GM19099 (cell line): ENCODE measurements around the gene MLN.

Source experiments
- POLR2A ChIP-seq: IDR thresholded peaks from 3 replicates; pipeline ENCODE4 v1.6.1; 2011; ENCODE audit warnings: low read depth; ENCODE audit not compliant: insufficient read length; ENCODE audit errors: extremely low read depth

Gene MLN

GRCh38 chr6:33839399-33840047 is 35.7 kb upstream of the MLN start:
- TF ChIP-seq POLR2A = no peak

- no peak for TF ChIP-seq POLR2A
Observed at GRCh38 chr6:33838983-33839382, 35.2 kb upstream of the MLN start.

DNA sequence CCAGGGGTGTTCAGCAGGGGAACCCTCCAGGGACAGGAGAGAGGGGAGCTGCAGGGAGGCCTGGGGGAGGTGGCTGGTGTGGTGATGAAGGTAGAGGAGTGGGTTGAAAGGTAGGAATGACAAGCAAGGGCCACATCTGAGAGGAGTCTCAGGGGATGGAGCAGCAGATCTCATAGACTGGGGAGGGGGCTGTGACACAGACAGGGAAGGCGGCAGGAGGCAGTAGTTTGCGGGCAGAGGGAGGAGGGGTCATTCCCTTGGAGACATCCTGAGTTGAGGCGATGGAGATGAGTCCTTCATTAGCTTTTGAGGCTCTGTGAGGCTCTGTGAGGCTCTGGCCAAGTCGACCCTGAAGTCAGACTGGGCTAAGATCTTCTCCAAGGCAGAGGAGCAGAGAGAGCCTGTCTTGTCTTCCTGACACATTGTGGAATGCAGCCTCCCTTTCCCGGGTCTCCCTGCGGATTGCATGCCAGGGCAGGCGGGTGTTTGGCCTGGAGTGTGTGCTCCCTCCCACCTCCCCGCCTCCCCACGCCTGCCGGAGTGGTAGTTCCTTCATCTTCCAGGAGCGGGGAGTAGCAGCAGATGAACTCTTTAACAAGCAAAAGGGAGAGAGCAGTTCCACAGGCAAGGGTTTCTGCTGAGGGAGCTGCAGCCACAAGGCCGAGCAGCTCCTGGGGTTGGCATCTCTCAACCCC is 34.3 kb upstream of the MLN start:
- TF ChIP-seq POLR2A = no peak

DNA sequence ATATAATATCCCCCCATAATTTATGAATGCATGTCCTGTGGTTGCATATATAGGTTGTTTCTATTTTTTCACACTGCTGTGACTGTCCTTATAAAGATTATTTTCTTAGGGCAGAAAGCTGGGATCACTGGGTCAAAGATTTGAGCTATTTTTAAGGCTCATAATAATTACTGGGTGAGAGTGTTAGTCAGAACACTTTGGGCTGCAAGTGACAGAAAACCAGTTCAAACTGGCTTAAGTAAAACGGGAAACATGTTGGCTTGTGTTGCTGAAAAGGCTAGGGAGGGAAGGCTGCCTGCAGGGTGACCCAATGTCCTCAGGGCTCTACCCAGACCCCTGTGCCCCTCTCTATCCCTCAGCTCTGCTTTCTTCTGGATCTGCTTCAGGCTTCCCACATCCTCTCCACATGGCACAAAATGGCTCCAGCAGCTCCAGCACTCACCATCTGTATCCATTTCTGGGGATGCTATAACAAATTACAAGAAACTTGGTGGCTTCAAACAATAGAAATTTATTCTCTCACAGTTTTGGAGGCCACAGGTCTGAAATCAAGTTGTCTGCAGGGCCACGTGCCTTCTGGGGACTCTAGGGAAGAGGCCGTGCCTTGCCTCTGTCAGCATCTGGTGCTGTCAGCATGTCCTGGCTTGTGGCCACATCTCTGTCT is 33.1 kb upstream of the MLN start:
- TF ChIP-seq POLR2A = no peak

DNA sequence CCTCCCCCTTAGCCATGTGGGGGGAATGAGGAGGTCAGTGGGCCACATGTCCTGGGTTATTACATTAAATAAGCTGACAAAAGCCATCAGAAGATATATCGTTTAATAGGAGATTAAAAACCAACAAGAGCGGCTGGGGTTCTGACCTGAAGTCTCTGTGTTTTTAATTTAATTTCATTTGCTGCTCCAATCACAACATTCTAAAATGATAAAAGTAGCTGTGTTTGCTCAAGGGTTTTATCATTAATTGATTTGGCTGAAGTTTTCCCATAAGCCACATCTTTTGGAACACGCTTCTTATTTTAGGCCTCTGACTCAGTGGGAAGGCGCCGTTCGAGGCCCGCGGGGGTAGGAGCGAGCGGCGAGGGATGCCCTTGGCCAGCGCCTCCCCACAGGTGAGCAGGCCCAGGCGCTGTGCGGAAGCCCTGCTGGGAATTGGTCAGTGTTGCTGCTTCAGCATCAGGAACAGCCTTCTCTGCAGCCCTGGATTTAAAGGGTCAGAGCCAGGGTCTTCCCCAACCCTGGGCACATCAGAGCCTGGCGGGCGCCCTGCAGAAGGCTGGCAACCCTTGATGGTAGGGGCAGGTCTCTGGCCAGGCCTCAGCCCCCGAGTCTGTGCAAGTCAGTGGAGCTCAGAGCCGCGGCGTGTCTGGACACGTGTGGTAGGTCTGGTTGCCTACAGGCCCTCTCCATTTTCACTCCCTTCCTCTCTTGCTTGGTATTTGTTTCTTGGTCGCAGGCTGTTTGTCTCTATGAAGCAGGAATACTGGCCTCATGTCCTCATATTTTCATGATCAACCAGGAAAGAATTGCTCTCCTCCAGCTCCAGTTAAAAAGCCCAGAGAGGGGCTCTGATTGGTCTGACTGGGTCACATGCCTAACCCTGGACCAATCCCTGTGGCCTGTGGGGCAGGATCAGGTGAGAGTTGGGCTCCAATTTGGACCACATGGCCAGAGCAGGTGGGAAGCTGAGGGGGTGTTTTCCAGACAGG is 30.9 kb upstream of the MLN start:
- no peak for TF ChIP-seq POLR2A

DNA sequence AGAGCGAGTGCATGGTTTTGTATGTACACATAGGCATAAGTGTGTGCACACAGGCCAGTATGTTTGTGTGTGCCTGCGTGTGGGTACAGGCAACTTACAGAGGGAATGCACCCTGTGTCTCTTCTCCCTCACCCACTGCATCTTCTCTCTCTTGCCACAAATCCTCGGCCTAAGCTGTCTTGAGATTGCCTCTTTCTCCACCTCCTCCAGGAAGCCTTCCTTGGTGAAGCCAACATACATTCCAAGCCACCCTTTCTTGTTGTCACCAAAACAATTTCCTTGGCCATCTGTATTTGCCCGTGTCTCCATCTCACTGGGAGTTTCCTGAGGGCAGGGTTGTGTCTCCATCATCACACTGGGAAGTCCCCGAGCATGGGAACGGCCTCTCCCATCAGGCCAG is 29.8 kb upstream of the MLN start:
- TF ChIP-seq POLR2A = no peak

DNA sequence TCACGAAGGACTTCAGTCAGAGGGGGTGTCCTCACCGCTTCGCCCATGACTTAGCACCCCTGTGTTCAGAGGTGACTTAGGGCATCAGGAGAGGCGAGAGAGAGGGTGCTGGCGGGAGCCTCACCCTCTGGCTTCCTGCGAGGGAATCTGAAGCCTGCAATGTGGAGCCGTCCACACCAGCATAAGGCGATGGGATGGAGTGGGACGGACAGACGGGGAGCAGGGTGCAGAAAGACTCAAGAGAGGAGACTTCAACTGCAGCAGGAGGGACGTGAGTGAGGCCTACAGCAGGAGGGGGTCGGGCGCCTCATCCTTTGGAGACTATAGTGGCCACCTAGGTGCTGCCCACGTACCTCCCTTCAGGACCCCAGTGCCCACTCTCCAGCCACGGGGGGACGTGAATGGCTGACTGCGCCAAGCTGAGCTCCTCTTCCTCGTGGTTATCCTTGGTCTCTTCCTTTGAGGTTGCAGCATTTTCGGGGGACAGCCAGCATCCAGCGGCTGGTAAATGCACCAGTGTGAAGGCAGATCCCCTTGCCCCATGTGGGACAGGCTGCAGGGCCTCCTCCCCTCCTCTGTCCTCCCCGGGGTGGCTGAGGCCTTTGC is 26.9 kb upstream of the MLN start:
- no peak for TF ChIP-seq POLR2A

DNA sequence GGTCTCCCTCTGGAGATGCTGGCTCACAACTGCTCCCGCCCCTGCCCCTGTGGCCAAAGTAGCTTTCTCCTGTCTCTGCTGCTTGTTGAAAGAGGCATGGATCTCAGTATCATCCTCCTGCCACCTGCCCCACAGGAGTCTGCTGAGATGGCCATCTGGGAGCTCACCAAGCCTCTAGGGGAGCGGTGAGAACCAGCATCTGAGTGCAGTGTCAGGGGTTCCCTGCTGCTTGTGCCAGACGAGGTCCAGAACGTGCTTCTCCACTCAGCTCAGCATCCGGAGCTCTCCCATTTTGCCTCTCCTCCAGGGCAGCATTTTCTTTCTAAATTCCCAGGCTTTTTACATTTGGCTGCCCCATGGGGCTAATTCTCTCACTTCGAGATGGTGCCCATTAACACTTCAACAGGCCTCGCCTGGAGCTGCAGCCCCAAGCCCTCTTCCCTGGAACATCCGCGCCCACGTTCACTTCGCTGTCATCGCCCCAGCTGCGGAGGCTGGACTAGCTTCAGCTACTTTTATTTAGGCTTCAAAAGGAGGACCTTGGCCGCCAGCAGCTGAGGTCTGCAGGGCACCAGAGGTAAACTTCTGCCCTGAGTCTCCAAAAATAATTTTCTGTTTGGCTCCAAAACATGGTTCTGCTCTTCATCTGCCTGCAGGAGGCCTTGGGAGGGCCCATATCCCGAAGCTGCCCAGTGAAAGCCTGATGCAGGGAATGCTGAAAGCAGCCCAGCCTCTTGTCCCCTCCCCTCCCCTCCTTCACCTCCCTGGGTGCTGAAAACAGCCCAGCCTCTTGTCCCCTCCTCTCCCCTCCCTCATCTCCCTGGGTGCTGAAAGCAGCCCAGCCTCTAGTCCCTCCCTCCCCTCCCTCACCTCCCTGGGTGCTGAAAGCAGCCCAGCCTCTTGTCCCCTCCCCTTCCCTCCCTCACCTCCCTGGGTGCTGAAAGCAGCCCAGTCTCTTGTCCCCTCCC is 25.2 kb upstream of the MLN start:
- TF ChIP-seq POLR2A = no peak

DNA sequence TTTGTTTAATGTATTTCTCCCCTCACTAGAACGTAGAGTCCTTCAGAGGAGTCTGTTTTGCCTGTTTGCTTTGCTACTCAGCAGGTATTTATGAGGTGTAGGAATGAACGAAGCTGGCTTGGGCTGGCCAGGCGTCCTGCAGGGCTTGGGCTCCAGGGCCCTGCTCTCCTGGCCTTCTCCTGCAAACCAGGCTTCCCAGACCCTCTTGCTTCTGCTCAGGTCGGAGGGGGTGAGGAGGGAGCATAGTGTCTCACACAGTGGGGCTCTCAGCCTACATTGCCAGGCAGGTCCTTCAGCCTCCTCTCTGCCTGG is 24.6 kb upstream of the MLN start:
- no peak for TF ChIP-seq POLR2A

DNA sequence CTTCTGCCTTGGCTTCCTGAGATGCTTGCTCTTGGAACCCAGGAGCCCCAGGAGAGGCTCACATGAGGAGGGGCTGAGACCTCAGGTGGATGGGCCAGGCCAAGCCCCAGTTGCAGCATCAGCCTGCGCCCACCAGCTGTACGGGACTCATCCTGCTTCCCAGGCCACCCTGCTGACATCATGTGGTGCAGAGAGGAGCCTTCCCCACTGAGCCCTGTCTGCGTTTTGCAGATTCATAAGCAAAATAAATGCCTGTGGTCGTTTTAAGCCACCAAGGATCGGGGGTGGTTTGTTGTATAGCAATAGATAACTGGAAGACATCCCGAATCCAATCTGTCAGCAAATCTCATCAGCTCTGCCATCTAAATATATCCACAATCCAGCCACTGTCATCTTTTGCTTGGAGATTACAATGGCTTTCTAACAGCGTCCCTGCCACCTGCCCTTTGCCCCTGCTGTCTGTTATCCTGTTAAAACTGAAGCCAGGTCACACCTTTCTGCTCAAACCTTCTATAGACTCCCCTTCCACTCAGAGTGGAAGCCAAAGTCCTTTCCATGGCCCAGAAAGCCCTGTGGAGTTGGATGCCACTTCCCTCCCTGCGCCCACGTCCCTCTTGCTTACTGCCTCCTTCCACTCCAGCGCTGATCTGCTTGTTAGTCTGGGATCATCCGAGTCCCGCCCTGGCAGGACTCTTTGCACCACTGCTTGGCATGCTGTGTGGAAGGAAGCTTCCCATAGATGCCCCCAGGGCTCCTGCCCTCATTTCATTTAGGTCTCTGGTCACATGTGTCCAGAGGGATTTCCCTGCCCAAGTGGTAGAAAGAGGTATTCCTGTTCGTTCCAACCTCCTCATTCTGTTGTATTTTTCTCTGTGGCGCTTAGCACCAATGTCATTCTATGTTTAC is 24.0 kb upstream of the MLN start:
- TF ChIP-seq POLR2A = no peak

DNA sequence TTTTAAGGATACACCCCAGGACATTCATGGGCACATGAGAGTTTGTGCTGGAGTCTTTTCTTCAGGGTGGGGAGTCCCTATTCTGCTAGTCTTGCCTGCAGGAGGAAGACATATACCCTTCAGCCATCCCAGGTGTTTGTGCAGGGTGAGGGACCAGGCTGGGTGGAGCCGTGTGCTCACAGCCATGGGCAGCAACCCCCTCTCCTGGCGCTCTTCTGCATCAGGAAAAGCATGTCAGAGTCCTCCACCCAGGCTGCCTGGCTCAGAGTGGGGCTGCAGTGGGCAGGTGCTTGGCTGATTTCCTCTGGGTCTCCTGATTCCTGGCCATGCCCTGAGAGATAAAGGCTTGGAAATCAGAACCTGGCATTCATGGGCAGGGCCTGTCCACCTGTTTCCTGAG is 22.7 kb upstream of the MLN start:
- no peak for TF ChIP-seq POLR2A

- no peak for TF ChIP-seq POLR2A
Observed at GRCh38 chr6:33824461-33825154, 20.8 kb upstream of the MLN start.
